Breast epithelium (tissue), 4 donors: Measurements from ENCODE around the gene LYAR. TPM values are rescaled to one million over a fixed set of nuclear protein-coding genes. Genes with fewer than 3 reads are reported as not detected.
"Not testable (repeated sequence)": the region's sequence is repeated elsewhere in the genome, so short reads cannot be mapped to it uniquely, and the experiment has no call there.

Experiments
- DNase-seq, 2 donors: peaks; one replicate each; pipeline ENCODE4 v3.0.0-alpha.2; 2019; ENCODE audit warnings: low spot score in 2 of 2
- H3K27ac ChIP-seq, 2 donors: fragments of 200-600 bp; sonication (generic) in 1 of 2; one replicate each; pipeline ENCODE4 v1.5.1; 2016 to 2019; ENCODE audit warnings: mild to moderate bottlenecking in 1 of 2
- H3K27me3 ChIP-seq, 2 donors: fragments of 200-600 bp; sonication (generic) in 1 of 2; one replicate each; pipeline versions ENCODE4 v1.5.1 to v1.6.0; 2017 to 2019; ENCODE audit warnings: control low read depth in 1 of 2, mild to moderate bottlenecking in 1 of 2
- H3K36me3 ChIP-seq: fragments of 200-600 bp; one replicate; pipeline ENCODE4 v1.5.1; 2019
- H3K4me1 ChIP-seq, 2 donors: fragments of 200-600 bp; sonication (generic); one replicate each; pipeline ENCODE4 v1.5.1; 2016 to 2019; ENCODE audit warnings: control low read depth in 1 of 2
- H3K4me3 ChIP-seq, 3 donors: fragments of 200-600 bp; sonication (generic); 1 replicate in 2 of 3; 2 replicates in 1 of 3; pipeline ENCODE4 v1.5.1; 2016 to 2019; ENCODE audit warnings: mild to moderate bottlenecking in 3 of 3, moderate library complexity in 2 of 3
- H3K9me3 ChIP-seq, 2 donors: fragments of 200-600 bp; sonication (generic) in 1 of 2; one replicate each; pipeline ENCODE4 v1.5.1; 2016 to 2019; ENCODE audit warnings: control low read depth in 1 of 2
- POLR2A ChIP-seq: fragments of 450-650 bp; IDR thresholded peaks from one replicate; pipeline ENCODE4 v1.6.1; 2016; ENCODE audit warnings: antibody characterized with exemption, mild to moderate bottlenecking, moderate library complexity
- POLR2AphosphoS5 ChIP-seq, 3 donors: sonication (generic); formaldehyde crosslinking; IDR thresholded peaks; one replicate each; pipeline ENCODE4 v1.6.1; 2017; ENCODE audit warnings: antibody characterized with exemption in 3 of 3
- intact Hi-C: fragments of 100-400 bp; cut with DNase I; formaldehyde crosslinking; loops from one replicate; pipeline ENCODE4 v1.15.1; 2023; ENCODE audit warnings: low total_unique reads
- total RNA-seq, 3 donors: library from RNA; depleted of rRNA; stranded (reverse); fragments of >200 nt; gene quantifications; one replicate each; pipeline ENCODE4 v1.1.0, GENCODE V29; 2016
- TF ChIP-seq, protein P1 (sequence below), 3 donors: fragments of 450-650 bp; IDR thresholded peaks; one replicate each; pipeline ENCODE4 v1.5.1; 2016 to 2017; ENCODE audit warnings: antibody characterized with exemption in 3 of 3, mild to moderate bottlenecking in 3 of 3, moderate library complexity in 3 of 3

LYAR gene
- total RNA-seq, 3 donors from 2014 or later: 11.9 to 17.3 (median 15.1) TPM

- Histone ChIP-seq H3K4me3 (no peak overlapping the region), H3K9me3 (no peaks in the 10 kb centered on the region), H3K27ac (peak overlapping the region in 1 of 2 donors; percentile 21), H3K36me3 (no peaks in the 10 kb centered on the region), H3K4me1 (no peaks in the 10 kb centered on the region), H3K27me3 (peaks cover 0 to 3% of the 10 kb centered on the region in 2 donors)
- no peak for TF ChIP-seq POLR2A
- TF ChIP-seq, protein P1, sequence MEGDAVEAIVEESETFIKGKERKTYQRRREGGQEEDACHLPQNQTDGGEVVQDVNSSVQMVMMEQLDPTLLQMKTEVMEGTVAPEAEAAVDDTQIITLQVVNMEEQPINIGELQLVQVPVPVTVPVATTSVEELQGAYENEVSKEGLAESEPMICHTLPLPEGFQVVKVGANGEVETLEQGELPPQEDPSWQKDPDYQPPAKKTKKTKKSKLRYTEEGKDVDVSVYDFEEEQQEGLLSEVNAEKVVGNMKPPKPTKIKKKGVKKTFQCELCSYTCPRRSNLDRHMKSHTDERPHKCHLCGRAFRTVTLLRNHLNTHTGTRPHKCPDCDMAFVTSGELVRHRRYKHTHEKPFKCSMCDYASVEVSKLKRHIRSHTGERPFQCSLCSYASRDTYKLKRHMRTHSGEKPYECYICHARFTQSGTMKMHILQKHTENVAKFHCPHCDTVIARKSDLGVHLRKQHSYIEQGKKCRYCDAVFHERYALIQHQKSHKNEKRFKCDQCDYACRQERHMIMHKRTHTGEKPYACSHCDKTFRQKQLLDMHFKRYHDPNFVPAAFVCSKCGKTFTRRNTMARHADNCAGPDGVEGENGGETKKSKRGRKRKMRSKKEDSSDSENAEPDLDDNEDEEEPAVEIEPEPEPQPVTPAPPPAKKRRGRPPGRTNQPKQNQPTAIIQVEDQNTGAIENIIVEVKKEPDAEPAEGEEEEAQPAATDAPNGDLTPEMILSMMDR (IDR thresholded peaks at IDR 0.05): no peak
- TF ChIP-seq POLR2AphosphoS5 (IDR thresholded peaks at IDR 0.05): peak in 1 of 3 donors; percentile 37
- DNase-seq: no peak
- intact Hi-C loops: no loop called here
Observed at GRCh38 chr4:4256799-4257198, 33.2 kb downstream of the LYAR start.

DNA sequence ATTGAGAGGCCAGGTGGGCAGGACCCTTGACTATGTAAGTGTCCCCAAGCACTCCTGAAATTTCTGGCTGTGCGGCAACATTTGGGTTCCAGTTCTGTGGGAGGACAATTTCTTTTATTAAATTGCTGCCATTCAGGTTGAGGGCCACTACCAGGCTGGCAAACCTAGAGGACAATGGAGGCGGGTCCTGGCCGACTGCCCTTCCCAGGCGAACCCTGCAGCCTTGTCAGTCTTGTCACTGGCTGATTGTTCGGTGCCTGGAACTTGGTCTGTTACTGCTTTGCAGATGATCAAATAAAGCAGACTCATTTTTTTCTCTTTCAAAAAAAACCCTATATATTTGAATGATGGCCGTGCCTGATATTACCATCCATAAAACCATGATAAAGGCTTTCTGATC is 35.3 kb downstream of the LYAR start:
- no peaks in the 10 kb centered on the region for H3K4me1 ChIP-seq
- no peaks in the 10 kb centered on the region for H3K36me3 ChIP-seq
- no peaks in the 10 kb centered on the region for H3K9me3 ChIP-seq
- H3K4me3 ChIP-seq: no peak overlapping the region
- TF ChIP-seq POLR2A: no peak
- TF ChIP-seq POLR2AphosphoS5 (IDR thresholded peaks at IDR 0.05): no peak
- TF ChIP-seq, protein P1 (IDR thresholded peaks at IDR 0.05): no peak
- no peak for DNase-seq
- peaks cover 0 to 3% of the 10 kb centered on the region in 2 donors for H3K27me3 ChIP-seq
- H3K27ac ChIP-seq: no peak overlapping the region
- intact Hi-C loops: no loop called here

DNA sequence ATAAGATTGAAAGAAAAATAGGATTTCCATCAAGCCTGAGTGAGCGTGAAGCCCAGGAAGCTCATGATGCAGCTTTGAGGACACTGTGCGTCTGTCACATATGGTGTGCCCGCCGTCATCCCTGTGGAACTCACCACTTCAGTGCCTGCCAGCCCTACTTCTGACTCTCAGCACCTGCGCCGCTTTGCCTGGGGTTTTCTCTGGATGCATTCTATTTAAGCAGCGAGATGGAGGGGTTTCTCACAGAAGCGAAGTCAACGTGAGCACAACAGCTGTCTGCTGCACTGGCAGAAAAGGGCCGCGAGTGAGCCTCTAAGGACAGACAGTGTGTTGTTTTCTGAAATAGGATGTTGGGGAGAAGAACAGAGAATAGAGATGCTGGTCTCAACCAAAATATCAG is 35.8 kb downstream of the LYAR start:
- no peaks in the 10 kb centered on the region for H3K36me3 ChIP-seq
- H3K4me1 ChIP-seq: no peaks in the 10 kb centered on the region
- H3K9me3 ChIP-seq: no peaks in the 10 kb centered on the region
- no peak overlapping the region for H3K27ac ChIP-seq
- H3K4me3 ChIP-seq: no peak overlapping the region
- DNase-seq: no peak
- no peak for TF ChIP-seq POLR2A
- TF ChIP-seq, protein P1 (IDR thresholded peaks at IDR 0.05): no peak
- no peak for TF ChIP-seq POLR2AphosphoS5 (IDR thresholded peaks at IDR 0.05)
- intact Hi-C loops: no loop called here
- peaks cover 0 to 3% of the 10 kb centered on the region in 2 donors for H3K27me3 ChIP-seq

DNA sequence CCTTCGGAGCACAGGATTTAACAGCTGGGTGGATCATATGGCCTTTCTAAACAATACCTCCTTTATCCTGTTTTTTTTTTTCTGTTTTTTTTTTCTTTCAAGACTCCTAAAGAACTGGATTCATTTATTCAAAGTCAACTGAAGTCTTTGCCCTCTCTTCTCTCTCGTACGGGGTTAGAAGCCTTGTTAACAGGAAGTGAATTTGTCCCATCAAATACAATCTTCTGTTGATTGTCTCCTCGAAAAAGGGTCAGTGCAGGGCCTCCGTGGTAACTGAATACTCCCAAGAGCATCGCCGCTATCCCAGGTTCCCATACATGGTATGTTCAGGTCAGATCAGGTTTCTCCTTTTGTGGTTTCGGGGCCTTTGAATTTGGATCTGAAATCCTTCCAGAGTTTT is 40.1 kb downstream of the LYAR start:
- TF ChIP-seq POLR2A (no peak), POLR2AphosphoS5 (IDR thresholded peaks at IDR 0.05) (no peak)
- TF ChIP-seq, protein P1 (IDR thresholded peaks at IDR 0.05): no peak
- DNase-seq: no peak
- intact Hi-C loops: no loop called here

DNA sequence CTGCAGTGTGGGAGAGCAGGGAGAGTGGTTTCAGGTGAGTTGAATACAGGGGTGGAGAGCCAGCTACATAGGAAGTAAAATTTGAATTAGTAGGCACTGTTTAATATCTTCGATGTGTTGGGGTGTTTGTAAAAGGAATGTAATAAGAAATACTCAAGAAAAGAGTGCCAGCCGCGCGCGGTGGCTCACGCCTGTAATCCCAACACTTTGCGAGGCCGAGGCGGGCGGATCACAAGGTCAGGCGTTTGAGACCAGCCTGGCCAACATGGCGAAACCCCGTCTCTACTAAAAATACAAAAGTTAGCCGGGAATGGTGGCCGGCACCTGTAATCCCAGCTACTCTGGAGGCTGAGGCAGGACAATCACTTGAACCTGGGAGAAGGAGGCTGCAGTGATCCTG is 40.6 kb downstream of the LYAR start:
- H3K9me3 ChIP-seq, intact Hi-C loops, H3K4me1 ChIP-seq, H3K4me3 ChIP-seq, DNase-seq, H3K36me3 ChIP-seq, H3K27ac ChIP-seq, H3K27me3 ChIP-seq: not testable (repeated sequence)

More for the DNA sequence above, 40.1 kb downstream of the LYAR start:
- H3K4me1 ChIP-seq: peaks cover 0 to 10% of the 10 kb centered on the region in 2 donors
- no peak overlapping the region for H3K27ac ChIP-seq
- no peak overlapping the region for H3K4me3 ChIP-seq
- no peaks in the 10 kb centered on the region for H3K9me3 ChIP-seq
- H3K36me3 ChIP-seq: no peaks in the 10 kb centered on the region
- H3K27me3 ChIP-seq: peaks cover 0 to 2% of the 10 kb centered on the region in 2 donors

DNA sequence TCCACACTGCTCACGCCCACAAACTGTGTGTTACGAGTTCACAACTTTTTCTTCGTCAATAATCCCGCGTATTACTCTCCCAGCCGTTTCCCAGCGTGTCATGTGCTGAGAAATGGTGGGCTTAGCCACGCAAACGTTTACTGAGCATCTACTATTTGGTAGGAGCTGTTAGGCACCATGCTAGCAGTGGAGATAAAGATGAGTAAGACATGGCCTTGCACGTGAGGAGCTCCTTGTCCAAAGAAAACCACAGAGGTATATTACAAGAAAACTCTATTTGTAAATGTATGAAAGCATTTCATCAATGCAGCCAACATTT is 41.1 kb downstream of the LYAR start:
- no peaks in the 10 kb centered on the region for H3K36me3 ChIP-seq
- peak overlapping the region; percentile 92 to 96 (median 95) for H3K4me3 ChIP-seq
- no peak for DNase-seq
- TF ChIP-seq POLR2AphosphoS5 (IDR thresholded peaks at IDR 0.05) (no peak), POLR2A (no peak)
- TF ChIP-seq, protein P1 (IDR thresholded peaks at IDR 0.05): no peak
- no peaks in the 10 kb centered on the region for H3K27me3 ChIP-seq
- intact Hi-C loops: no loop called here
- peak overlapping the region; percentile 91 to 97 for H3K27ac ChIP-seq
- no peaks in the 10 kb centered on the region for H3K9me3 ChIP-seq
- H3K4me1 ChIP-seq: peaks cover 0 to 10% of the 10 kb centered on the region in 2 donors
